A204.1 (cell line): Measurements from ENCODE around the gene NFIB.
A peak's percentile ranks its signal among the peaks of the same experiment; 100 is the strongest.

ENCODE experiments used
- FAIRE-seq: peaks from 2 replicates; lab custom pipeline; 2012; peaks lifted over from hg19 to GRCh38; lab: Jason Lieb, UNC

Gene NFIB

DNA sequence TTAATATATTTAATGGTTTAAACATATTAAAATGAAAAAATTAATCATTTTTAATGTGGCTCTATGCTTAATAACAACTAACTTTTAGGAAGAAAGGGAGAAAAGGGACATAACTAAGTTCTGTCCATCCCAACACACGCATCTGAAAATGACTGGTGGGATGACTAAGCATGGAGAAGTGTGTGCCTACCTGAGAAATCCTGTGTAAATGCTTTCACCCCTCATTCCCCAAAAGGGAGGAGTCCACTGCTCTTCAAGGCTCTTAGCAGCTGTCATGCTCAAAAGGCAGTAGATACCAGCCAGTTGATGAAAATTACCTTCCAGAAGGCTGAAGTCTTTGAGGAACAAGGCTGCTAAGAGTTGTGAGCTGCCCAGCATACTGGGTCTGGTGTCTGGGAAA is 130.9 kb downstream of the NFIB start:
- no peak for FAIRE-seq

DNA sequence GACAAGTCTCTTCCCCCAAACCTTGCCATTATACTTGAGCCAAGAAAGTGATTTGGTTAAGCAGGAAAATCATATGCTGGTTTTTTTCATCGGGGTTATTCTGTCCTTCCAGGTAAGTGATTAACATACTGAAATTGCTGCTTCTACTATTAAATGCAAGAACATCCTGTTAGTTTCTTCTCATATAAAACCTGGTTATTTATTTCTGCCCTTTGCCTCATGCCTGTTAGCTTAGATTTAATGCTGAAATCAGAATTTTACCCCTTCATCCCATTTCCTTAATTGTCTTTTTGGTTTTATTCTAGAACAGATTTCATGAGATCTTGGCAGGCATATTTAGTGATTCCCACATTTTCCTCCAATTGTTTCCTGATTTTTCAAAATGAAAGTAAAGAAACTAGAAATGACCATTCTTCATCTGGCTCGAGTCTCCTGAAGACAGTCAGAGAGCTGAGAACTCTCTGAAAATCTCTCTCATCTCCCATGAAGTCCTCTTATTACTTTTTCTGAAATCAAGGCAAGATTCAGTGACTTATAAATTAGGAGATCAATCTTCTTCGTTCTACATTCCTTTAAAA is 132.9 kb downstream of the NFIB start:
- FAIRE-seq, result no peak

DNA sequence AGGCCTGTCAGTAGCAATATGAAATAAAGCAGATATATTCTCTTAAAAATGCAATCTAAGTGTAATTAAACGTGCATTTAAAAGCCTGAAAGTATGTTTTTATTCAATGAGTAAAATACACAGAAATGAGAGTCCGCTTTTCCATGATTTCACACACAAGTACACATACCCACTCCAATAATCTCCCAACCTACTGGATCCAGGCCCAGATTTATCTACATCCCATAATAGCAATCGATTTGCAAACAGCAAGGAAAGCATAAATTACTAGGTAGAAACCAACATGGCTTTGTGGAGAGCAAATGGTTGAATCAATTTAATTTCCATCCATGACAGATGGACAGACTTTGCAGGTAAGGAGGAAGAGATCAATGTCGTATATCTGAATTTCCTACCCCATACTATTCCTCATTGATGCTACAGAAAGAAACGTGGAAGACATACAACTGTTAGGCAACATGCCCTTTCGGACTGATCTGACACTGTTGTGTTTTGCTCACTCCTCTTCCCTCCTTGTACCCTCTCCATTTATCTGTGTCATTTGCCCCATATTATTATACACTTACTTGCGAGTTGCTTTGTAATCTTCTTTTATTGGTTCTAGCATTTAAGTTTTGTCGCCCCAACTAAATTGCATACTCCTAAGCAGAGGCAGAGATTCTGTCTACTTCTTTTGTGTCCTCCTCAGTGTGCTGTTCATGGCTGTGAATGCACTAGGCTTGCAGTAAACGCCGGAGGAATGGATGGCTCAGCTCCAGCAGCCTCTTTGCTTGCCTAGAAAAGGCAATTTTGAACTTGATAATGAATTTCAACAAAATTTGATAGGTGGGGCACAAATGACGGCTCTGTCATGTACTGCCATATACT is 133.6 kb downstream of the NFIB start:
- FAIRE-seq, result no peak

DNA sequence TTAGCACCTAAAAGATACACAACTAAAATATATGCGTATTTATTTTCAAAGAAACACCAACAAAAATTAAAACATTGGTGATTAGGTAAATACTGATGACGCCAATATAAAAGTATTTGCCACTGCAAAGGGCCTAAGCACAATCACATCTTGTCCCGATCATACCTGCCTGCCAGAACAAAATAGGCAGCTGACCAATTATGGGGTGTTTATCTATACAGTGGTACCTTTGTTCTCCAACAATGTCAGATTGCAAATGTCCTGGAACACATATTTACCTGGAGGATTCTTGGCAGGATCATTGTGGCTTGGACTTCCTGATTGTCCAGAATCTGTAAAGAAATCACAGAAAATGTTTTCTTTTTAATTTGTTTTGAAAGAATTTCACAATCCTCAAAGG is 134.5 kb downstream of the NFIB start:
- FAIRE-seq, result no peak

DNA sequence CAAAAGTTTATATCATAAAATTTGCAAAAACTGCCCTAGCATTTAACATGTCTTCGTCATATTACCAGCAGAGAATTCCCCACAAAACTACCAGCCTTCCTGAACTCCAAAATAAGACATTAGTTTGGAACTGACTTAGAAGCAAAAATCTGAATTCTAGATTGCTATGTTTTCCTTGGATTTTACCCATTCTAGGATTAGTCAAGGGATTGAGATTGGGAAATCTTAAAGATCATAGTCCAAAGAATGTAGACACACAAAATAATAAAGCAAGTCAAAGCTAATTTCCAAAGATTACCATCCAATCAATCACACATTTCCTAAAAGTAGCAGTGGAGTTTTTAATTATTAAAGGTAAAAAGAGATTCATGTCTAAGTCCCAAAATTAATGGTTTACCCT is 138.2 kb downstream of the NFIB start:
- FAIRE-seq, result no peak

DNA sequence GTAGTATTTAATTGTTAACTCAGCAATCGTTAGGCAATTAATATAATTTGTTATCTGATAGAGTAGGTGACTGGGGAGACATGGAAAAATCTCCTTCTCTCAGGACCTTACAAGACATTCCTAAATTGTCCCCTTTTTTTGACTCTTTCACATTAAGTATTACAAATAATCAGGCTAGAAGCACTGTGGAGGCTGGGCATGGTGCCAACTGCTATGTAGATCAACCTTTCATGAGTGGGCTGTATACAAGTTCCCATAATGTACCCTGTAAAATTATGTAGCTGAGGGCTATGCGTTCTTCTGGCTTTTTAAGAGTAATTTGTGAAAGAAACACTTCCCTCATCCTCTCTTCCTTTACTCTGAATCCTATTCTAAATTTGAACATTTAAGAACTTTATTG is 140.2 kb downstream of the NFIB start:
- no peak for FAIRE-seq

DNA sequence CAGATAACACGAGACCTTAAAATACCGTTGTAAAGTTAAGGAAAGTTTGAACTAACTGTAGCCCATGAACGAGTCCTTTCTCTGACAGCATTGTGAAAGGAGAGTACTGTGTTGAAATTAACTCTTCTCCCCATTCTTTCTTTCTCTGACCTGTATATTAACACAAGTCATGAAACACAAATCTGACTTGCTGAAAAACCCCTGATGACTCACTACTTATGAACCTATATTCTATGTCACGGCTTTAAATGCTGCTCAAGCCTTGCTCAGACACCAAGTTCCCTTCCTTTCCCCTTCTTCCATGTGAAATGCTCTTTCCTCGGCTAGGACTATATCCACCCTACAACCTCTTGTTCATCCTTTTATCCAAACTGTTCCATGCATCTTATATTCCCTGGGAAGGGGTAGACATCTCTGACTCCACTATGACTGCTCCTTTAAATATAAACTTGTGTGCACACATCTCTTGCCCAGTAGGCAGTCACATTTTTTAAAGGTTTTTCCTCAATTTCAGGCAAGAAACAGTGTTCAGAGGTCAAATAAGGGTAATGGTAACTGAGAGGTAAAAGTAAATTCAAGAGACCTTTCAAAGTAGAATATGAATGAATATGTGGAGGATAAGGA is 142.9 kb downstream of the NFIB start:
- no peak for FAIRE-seq

DNA sequence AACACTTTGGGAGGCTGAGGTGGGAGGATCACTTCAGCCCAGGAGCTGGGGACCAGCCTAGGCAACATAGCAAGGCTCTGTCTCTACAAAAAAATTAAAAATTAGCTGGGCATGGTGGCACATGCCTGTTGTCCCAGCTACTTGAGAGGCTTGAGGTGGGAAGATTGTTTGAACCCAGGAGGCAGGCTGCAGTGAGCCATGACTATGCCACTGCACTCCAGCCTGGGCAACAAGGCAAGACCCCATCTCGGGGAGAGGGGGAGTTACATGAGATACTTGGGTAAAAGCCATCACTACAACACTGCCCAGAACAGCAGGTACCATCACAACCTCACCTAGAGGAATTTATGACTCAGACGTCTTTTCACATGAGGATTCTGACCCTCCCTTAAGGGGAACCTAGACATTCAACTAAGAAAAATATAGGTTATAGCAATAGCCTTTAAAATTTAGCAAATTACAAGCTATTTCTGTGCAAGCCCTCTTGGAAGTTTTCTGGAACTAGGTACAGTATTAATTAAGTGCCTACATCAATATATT is 143.5 kb downstream of the NFIB start:
- FAIRE-seq, result no peak

DNA sequence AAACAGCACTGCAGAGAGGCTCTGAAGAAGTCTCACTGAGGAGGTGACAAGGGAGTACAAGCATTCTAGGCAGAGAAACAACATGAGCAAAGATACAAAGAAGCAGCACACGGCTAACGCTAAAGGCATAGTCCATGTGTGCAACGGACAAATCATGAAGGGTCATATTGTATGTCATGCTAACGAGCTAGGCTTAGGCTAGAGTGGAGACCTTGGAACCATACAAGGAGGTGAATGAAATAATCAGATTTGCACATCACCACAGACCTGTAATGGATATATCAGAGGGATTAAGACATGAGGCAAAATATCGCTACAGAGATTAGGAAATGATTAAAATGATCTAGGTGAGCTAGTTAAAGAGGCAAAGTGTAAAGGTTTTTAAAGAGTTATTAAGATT is 145.6 kb downstream of the NFIB start:
- FAIRE-seq, result no peak

DNA sequence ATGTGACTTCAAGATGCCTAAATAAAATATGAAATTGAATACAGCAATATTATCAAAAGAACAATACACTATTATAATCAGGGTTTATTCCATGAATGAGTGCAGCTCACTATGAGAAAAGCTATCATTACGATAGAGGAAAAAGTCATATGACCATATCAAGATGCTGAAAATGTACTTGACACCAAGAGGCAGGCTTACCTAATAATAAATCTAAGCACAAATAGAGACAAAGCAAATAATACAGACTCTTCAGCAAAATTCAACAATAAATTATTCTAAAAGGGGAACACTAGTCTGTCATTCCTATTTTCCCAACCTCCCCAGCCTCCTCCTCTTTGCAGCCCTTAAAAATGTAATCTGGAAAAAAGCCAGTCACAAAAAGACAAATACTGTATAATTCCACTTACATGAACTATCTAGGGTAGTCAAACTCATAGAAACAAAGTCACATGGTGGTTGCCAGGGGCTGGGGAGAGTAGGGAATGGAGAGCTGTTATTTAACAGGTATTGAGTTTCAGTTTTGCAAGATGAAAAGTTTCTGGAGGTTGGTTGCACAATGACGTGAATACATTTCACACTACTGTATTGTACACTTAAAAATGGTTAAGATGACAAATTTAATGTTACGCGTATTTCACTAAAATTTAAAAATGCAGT is 148.4 kb downstream of the NFIB start:
- FAIRE-seq, result no peak

DNA sequence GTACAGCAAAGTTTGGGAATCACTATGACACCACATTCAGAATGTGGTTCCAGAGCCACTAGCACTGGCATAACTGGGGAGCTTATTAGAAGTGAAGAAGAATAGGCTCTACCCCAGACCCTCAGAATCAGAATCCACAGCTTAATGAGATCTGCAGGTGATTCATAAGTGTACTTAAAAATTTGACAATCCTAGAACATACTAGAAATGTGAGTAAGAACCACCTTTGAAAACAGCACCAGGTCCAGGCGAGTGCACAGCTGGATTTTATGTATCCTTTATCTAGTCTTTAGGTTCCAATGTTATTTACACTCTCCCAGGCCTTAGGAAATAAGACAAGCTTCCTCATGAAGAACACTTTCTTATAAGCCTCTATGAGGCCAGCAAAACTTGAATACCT is 149.0 kb downstream of the NFIB start:
- FAIRE-seq, result no peak

DNA sequence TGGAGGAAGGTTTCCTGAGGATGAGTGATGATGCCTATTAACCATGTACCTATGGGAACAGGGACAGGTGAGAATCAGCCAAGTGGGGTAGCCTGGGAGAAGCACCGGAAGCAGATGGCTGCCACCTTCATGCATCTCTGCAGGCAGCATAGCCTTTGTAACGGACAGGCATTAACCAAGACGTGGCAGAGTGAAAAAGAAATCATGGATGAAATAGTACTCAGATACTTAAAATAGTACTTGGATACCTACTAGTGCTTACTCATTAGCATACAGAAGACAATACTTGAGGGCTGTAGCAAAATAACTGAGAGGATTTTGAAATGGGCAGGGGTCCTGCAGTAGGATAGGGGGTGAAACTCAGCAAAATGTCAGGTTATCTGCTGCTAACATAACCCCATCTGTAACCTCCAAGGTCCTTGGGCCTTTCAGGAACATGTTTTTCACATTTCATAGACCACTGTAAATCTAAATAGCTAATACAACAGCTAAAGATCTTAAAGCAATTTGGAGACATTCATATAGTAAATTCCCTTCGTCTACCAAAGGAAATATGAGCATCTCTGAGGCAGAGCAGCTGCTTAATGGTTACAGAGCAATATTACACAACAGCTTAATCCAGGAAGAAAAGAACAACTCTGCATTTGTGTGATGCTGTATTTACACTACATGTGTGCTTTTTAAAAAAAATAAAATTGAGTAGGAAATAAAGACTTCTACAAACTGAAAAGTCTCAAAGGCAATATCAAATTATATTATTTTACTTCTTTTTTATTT is 154.3 kb downstream of the NFIB start:
- FAIRE-seq, result no peak

DNA sequence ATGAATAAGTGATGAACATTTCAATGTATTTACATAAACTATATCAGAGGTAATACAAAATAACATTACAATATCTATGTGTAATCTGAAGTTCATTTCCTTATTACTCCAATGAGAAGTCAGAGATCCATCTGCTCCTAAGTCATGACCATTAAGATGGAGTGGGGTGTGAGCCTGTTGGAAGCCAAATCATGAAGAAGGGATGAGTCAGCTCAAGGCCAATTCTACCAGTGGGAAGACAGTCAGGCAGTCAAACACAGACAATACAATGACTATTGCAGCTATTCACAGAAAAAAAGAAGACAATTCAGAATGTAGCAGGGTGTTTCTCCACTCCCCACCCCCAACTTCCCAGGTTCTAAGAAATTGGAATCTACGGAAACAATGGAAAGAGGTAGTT is 155.0 kb downstream of the NFIB start:
- FAIRE-seq, result no peak

DNA sequence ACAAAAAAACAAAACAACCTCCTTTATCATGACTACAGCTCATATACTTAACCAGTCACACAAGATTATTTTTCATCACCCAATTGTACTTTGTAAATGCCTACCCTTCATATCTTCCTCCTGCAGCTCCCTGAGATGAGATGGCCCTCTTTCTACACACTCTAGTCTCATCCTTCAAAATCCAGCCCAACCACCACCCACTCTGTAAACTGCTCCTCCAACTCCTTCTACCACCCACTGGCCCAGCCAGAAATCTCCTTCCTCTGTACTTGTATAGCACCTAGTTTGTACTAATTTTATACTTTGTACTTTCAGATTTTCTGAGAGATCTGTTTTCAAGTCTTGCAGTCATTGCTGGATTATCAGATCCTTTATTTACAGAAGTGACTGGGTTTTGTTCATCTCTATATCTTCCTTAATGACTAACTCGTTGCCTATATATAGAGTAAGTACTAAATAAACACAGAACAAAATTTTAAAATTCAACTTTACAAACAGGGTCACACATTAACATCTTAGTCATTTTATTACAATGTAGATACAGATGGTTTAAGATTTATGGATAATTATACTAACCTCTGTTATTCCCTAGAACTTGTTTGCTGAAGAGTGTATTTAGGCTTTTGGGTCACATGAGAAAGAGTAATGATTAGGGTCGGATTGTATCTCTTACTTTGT is 155.7 kb downstream of the NFIB start:
- peak; percentile 37 for FAIRE-seq

DNA sequence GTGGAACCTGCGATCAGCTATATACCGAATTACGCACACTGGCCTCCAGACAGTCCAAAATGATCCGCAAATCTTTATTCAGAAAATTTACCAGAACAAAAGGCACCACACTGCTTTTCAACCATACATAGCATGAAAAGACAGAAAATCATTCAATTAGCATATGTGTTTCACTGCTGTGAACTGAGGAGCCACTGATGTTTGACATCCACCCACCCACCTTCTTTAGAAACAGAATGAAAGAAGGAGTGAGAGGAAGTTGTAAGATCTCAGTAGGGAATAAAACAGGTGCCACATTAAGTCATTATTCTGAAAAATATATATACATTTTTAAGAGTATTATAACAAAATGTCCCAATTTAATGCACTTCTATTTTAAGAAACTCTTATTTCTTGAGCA is 156.8 kb downstream of the NFIB start:
- FAIRE-seq, result no peak

DNA sequence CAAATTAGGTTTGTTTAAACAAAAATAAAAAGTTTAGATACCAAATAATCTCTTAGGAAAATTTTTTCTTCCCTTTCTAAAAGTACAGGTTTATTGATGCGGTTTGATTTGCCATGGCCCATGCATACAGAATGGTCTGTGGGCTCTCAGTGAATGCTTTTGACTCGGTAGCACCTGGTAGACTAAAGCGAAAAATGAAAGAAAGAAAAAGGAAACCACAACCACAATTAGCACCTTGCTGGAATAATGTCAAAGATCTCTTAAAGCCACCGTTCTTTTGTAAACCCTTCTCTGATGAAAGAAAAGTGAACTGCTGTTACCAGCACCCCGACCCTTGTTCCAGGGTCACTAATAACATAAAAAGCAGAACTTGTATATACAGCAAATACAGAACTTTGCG is 157.9 kb downstream of the NFIB start:
- FAIRE-seq, result no peak

DNA sequence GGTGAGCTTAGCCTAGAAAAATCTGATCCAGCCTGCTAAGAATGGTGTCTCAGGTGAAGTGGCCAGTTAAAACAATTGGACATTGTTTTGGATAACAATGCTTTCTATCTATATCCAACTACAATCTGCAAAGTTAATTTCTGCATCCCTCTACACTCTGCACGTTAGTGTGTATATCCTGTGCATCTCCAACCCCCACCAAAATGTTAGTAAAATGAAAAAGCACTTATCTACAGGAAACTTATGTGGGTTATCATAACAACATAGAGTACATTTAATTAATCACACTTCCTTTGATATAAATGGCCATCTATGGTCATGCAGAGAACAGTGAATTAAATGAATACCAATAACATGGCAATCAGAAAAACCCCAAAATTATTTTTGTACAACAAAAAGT is 158.7 kb downstream of the NFIB start:
- FAIRE-seq, result no peak

DNA sequence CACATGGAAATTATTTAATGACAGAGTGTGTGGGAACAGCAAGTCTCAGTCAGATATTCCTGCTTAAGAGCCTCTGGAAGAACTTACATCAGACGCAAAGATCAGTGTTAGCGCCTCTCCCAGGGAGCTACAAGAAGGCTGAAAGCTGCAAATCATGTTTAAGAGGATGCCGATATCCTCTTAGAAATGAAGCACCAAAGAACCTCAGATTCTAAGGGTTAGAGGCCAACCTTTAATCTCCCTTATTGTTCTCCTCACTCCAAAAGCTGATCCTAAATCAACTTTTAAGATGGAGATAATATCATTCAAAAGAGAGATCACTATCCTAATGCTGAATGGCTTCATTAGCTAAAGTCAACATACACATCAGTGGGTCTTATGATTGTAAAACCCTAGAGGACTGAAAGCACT is 160.6 kb downstream of the NFIB start:
- no peak for FAIRE-seq

DNA sequence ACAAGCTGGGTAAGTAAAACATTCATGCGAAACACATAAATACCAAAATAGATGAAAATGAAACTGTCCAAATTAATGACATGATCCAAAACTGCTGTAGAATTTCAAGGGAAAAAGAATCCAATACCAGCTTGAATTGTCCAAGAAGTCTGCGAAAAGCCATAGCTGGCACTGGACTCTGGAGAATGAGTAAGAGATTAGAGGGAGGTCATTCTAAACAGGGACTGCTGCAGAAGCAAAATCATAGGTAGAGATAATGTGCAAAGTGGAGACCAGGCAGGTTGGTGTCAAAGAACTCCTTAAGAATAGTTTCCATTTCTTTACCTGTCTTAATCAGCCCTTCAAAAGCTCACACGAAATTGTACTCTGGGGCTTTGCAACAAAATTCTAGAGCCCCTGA is 162.5 kb downstream of the NFIB start:
- no peak for FAIRE-seq

DNA sequence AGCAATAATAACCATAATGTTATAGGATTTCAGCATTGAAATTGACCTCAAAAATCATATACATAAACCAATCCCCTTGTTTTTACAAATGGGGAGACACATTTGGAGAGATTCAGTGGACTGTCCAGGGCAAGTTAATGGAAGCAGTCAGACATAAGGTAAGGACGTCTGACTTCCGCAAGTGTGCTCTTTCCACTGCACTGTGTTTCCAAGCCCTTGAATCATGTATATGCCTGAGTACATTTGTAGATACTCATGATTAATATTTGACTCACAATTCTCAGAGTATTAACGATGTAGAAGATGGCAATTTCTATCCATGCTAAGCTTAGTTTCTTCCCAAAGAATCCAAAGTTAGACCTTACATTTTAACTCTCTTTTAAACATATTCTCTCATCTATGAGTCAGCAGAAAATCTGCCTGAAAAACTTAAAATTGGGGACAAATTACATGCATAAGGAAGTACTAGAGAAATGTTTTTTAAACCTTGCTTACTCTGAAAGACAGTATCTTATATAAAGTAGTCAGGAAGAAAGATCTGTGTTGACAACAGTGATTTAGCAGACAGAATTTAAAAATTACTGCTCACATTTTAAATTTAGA is 165.3 kb downstream of the NFIB start:
- FAIRE-seq, result no peak

DNA sequence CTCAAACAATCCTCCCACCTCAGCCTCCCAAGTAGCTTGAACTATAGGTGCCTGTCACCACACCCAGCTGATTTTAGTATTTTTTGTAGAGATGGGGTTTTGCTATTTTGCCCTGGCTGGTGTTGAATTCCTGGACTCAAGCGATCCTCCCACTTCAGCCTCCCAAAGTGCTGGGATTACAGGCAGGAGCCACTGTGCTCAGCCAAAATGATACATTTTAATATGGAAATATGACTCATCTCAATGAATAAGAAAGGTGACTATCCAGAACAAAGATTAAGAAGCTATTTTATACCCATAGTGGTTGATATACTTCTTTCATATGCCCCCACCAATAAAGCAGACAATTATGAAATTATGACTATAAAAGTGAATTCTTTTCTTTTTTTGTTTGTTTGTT is 166.2 kb downstream of the NFIB start:
- no peak for FAIRE-seq
